A549 (cell line): Measurements from ENCODE around the gene EFCAB8. TPM values are rescaled to one million over a fixed set of nuclear protein-coding genes. Genes with fewer than 3 reads are reported as not detected.

Experiments
- ATAC-seq, 2 experiments: fragments of 200-7000 bp in 1 of 2; fragments of >200 bp in 1 of 2; cut with Nextera tagmentation in 1 of 2; cut with Tn5 transposase in 1 of 2; 3 replicates each; pipeline versions ENCODE4 v1.8.0 to v1.9.1; 2018 to 2020; ENCODE audit warnings: mild to moderate bottlenecking in 1 of 2, moderate library complexity in 1 of 2
- CTCF ChIA-PET: fragments of 300-600 bp; sonication (Branson Sonifier 250); formaldehyde crosslinking; extraction: SDS; loops from one replicate; lab custom pipeline; 2021; ENCODE audit warnings: antibody characterized with exemption, inconsistent platforms; lab: Yijun Ruan, JAX
- POLR2A ChIA-PET: fragments of 350-600 bp; formaldehyde crosslinking; extraction: SDS; loops from one replicate; lab custom pipeline; 2021; ENCODE audit warnings: antibody characterized with exemption, inconsistent platforms; lab: Yijun Ruan, JAX
- DNase-seq, 2 experiments: peaks; one replicate each; pipeline versions ENCODE4 v3.0.0 to v3.0.0-alpha.2; 2011 to 2016; ENCODE audit warnings: low read depth in 1 of 2, low spot score in 1 of 2
- FAIRE-seq: peaks from 2 replicates; lab custom pipeline; 2011; peaks lifted over from hg19 to GRCh38; lab: Jason Lieb, UNC
- H3K27ac ChIP-seq, 2 experiments: fragments of >200 bp; sonication (Bioruptor Twin); formaldehyde crosslinking; 3 replicates each; pipeline ENCODE4 v1.5.1; 2016 to 2017
- H3K4me1 ChIP-seq: fragments of >200 bp; sonication (Bioruptor Twin); formaldehyde crosslinking; 3 replicates; pipeline ENCODE4 v1.6.1; 2016
- H3K4me2 ChIP-seq: fragments of >200 bp; sonication (Bioruptor Twin); formaldehyde crosslinking; 3 replicates; pipeline ENCODE4 v1.6.1; 2016
- H3K4me3 ChIP-seq: fragments of >200 bp; sonication (Bioruptor Twin); formaldehyde crosslinking; 3 replicates; pipeline ENCODE4 v1.5.1; 2016
- H3K9me3 ChIP-seq: fragments of >200 bp; sonication (Bioruptor Twin); formaldehyde crosslinking; 3 replicates; pipeline ENCODE4 v1.6.1; 2016
- ATOH8 ChIP-seq: fragments of 250-450 bp; sonication (Bioruptor Pico); IDR thresholded peaks from 2 replicates; pipeline ENCODE4 v1.5.0; 2020; ENCODE audit warnings: low read depth, mild to moderate bottlenecking, moderate library complexity
- CBX8 ChIP-seq: fragments of 200-600 bp; sonication (generic); IDR thresholded peaks from 2 replicates; pipeline ENCODE4 v1.6.1; 2016
- CEBPB ChIP-seq, 2 experiments: fragments of >200 bp in 1 of 2; sonication (Bioruptor Twin) in 1 of 2; formaldehyde crosslinking in 1 of 2; IDR thresholded peaks; 2 replicates each; pipeline ENCODE4 v1.6.1; 2012 to 2016
- CHD2 ChIP-seq: fragments of 150-350 bp; IDR thresholded peaks from 2 replicates; pipeline ENCODE4 v1.6.1; 2014; ENCODE audit warnings: low read length; ENCODE audit not compliant: partially characterized antibody
- ELK1 ChIP-seq: fragments of 150-350 bp; IDR thresholded peaks from 2 replicates; pipeline ENCODE4 v1.6.1; 2014; ENCODE audit warnings: low read depth, mild to moderate bottlenecking, low read length
- FOSL2 ChIP-seq, 2 experiments: fragments of 450-650 bp in 1 of 2; fragments of >200 bp in 1 of 2; sonication (Bioruptor Twin) in 1 of 2; formaldehyde crosslinking; IDR thresholded peaks; 2 replicates each; pipeline versions ENCODE4 v1.5.0 to v1.6.1; 2016 to 2020; ENCODE audit warnings: mild to moderate bottlenecking in 1 of 2, moderate library complexity in 1 of 2
- FOXS1 ChIP-seq: fragments of 250-450 bp; sonication (Bioruptor Pico); IDR thresholded peaks from 2 replicates; pipeline ENCODE4 v1.5.0; 2020; ENCODE audit warnings: mild to moderate bottlenecking, moderate library complexity
- HDAC2 ChIP-seq: fragments of 200-600 bp; sonication (generic); IDR thresholded peaks from 2 replicates; pipeline ENCODE4 v1.6.1; 2016
- HES2 ChIP-seq: fragments of >200 bp; sonication (Bioruptor Twin); formaldehyde crosslinking; IDR thresholded peaks from 2 replicates; pipeline ENCODE4 v1.6.1; 2016
- HMGXB4 ChIP-seq: fragments of 250-450 bp; sonication (Bioruptor Pico); IDR thresholded peaks from 2 replicates; pipeline ENCODE4 v1.5.0; 2021; ENCODE audit warnings: mild to moderate bottlenecking, moderate library complexity, borderline replicate concordance
- HOXA7 ChIP-seq: fragments of 250-450 bp; sonication (Bioruptor Pico); IDR thresholded peaks from 2 replicates; pipeline ENCODE4 v1.5.0; 2020; ENCODE audit warnings: mild to moderate bottlenecking, moderate library complexity
- HOXB13 ChIP-seq: fragments of 250-450 bp; sonication (Bioruptor Pico); IDR thresholded peaks from 2 replicates; pipeline ENCODE4 v1.5.0; 2020; ENCODE audit warnings: low read depth, mild to moderate bottlenecking, moderate library complexity
- JUN ChIP-seq, 2 experiments: fragments of >200 bp; sonication (Bioruptor Twin); formaldehyde crosslinking; IDR thresholded peaks; 2 replicates in 1 of 2; 3 replicates in 1 of 2; pipeline ENCODE4 v1.6.1; 2016 to 2017
- JUNB ChIP-seq: fragments of >200 bp; sonication (Bioruptor Twin); formaldehyde crosslinking; IDR thresholded peaks from 2 replicates; pipeline ENCODE4 v1.6.1; 2016
- MAFK ChIP-seq: fragments of 450-650 bp; IDR thresholded peaks from 2 replicates; pipeline ENCODE4 v1.6.1; 2014; ENCODE audit not compliant: partially characterized antibody
- MAX ChIP-seq: IDR thresholded peaks from 2 replicates; pipeline ENCODE4 v1.6.1; 2012
- NPAS2 ChIP-seq: fragments of 250-450 bp; sonication (Bioruptor Pico); IDR thresholded peaks from 2 replicates; pipeline ENCODE4 v1.8.0; 2022; ENCODE audit warnings: mild to moderate bottlenecking, moderate library complexity, borderline replicate concordance
- PBX3 ChIP-seq: IDR thresholded peaks from 2 replicates; pipeline ENCODE4 v1.6.1; 2012
- POLR2A ChIP-seq: IDR thresholded peaks from 2 replicates; pipeline ENCODE4 v1.6.1; 2012; ENCODE audit warnings: mild to moderate bottlenecking, low read length
- RAD21 ChIP-seq, 2 experiments: fragments of >200 bp in 1 of 2; sonication (Bioruptor Twin) in 1 of 2; formaldehyde crosslinking in 1 of 2; IDR thresholded peaks in 1 of 2; conservative IDR thresholded peaks in 1 of 2; 2 replicates in 1 of 2; 3 replicates in 1 of 2; pipeline ENCODE4 v1.6.1; 2012 to 2018; ENCODE audit warnings: inconsistent platforms in 1 of 2
- RFX5 ChIP-seq: fragments of 450-650 bp; IDR thresholded peaks from 2 replicates; pipeline ENCODE4 v1.7.1; 2014; ENCODE audit warnings: antibody characterized with exemption, mild to moderate bottlenecking, moderate library complexity
- RNF2 ChIP-seq: fragments of 200-600 bp; sonication (generic); IDR thresholded peaks from 2 replicates; pipeline ENCODE4 v1.6.1; 2016; ENCODE audit warnings: low read depth, mild to moderate bottlenecking, antibody characterized with exemption, moderate library complexity, borderline replicate concordance
- SREBF2 ChIP-seq: fragments of 450-650 bp; IDR thresholded peaks from 2 replicates; pipeline ENCODE4 v1.6.1; 2014; ENCODE audit warnings: mild to moderate bottlenecking, moderate library complexity
- TFCP2L1 ChIP-seq: fragments of 250-450 bp; sonication (Bioruptor Pico); IDR thresholded peaks from 2 replicates; pipeline ENCODE4 v1.5.0; 2021; ENCODE audit warnings: mild to moderate bottlenecking
- TP53 ChIP-seq: fragments of 250-450 bp; sonication (Bioruptor Pico); IDR thresholded peaks from 2 replicates; pipeline ENCODE4 v1.5.0; 2021; ENCODE audit warnings: mild to moderate bottlenecking, moderate library complexity
- WGBS: methylation state at CpG from one replicate; pipeline ENCODE4 v1.1.6; 2017; ENCODE audit errors: missing lambda C conversion rate; 5-methylcytosine and 5-hydroxymethylcytosine counted together
- polyA plus RNA-seq, 4 experiments: library from polyadenylated mRNA; depleted of rRNA in 3 of 4; stranded (reverse); fragments of >200 nt; fragmentation: RNase III in 1 of 4; extraction: RNeasy Plus Mini Kit Qiagen cat#74134 plus additional on column Dnase treatment in 1 of 4; gene quantifications; 2 replicates in 3 of 4; 3 replicates in 1 of 4; pipeline ENCODE4 v1.2.3, GENCODE V29; 2011 to 2017

EFCAB8 gene
- polyA plus RNA-seq, 2 of the 4 experiments (the other 2 are of a cell fraction) = not detected

- FAIRE-seq (no peak), DNase-seq (no peak), ATAC-seq (no peak)
- CTCF ChIA-PET = interaction anchor here (2.6 kb wide), 1 partner anchor 65 kb away, joined by 6 read pairs; no protein-coding TSS in a partner anchor
- Histone ChIP-seq H3K4me1 (no peaks in the 10 kb centered on the region), H3K27ac (no peak overlapping the region), H3K4me3 (no peak overlapping the region), H3K4me2 (no peak overlapping the region), H3K9me3 (no peaks in the 10 kb centered on the region)
- POLR2A ChIA-PET = no interaction called here
- 93% methylated on average over 7 of the region's 7 CpGs for WGBS
- TF ChIP-seq PBX3 = no peak
- no peak for TF ChIP-seq RAD21 (conservative IDR thresholded peaks at IDR 0.05 in 1 of 2, IDR thresholded peaks at IDR 0.05 in 1 of 2)
- TF ChIP-seq TFCP2L1 (CRISPR knock-in tag) = no peak
- no peak for TF ChIP-seq CHD2
- no peak for TF ChIP-seq FOSL2 (IDR thresholded peaks at IDR 0.05)
- no peak for TF ChIP-seq FOSL2 (CRISPR knock-in tag; IDR thresholded peaks at IDR 0.05)
- no peak for TF ChIP-seq SREBF2
- no peak for TF ChIP-seq JUNB
- TF ChIP-seq HES2 = no peak
- no peak for TF ChIP-seq CEBPB (IDR thresholded peaks at IDR 0.05)
- no peak for TF ChIP-seq CBX8
- no peak for TF ChIP-seq HOXA7 (CRISPR knock-in tag)
- TF ChIP-seq RNF2 = no peak
- TF ChIP-seq NPAS2 (CRISPR knock-in tag) = no peak
- TF ChIP-seq FOXS1 (CRISPR knock-in tag) = no peak
- TF ChIP-seq MAFK = no peak
- no peak for TF ChIP-seq TP53 (CRISPR knock-in tag)
- no peak for TF ChIP-seq JUN (IDR thresholded peaks at IDR 0.05)
- TF ChIP-seq RFX5 = no peak
Observed at GRCh38 chr20:32855387-32855786, 3.3 kb upstream of the EFCAB8 start.

GRCh38 chr20:32858189-32858588 lies 534 bp upstream of the EFCAB8 start:
- ATAC-seq = no peak
- DNase-seq = no peak
- Histone ChIP-seq H3K4me2 (no peak overlapping the region), H3K27ac (no peak overlapping the region), H3K4me3 (no peak overlapping the region), H3K9me3 (no peaks in the 10 kb centered on the region), H3K4me1 (no peaks in the 10 kb centered on the region)
- no peak for FAIRE-seq
- ChIA-PET CTCF (interaction anchor here (1.1 to 2.6 kb wide), 2 partner anchors 68 to 99 kb away, joined by 3 to 6 read pairs; no protein-coding TSS in a partner anchor), POLR2A (no interaction called here)
- 88% methylated on average over 2 of the region's 2 CpGs for WGBS
- TF ChIP-seq HOXB13 = no peak
- no peak for TF ChIP-seq RFX5
- TF ChIP-seq ELK1 = no peak
- TF ChIP-seq MAX = no peak
- no peak for TF ChIP-seq POLR2A
- TF ChIP-seq ATOH8 (CRISPR knock-in tag) = no peak
- no peak for TF ChIP-seq HDAC2
- TF ChIP-seq HMGXB4 = no peak
